IPS-18c (cell line): ENCODE measurements around the gene FBN1.

Experiments
- H3K4me3 ChIP-seq: 2 replicates; pipeline ENCODE4 v1.7.0; 2013; ENCODE audit warnings: low read depth, mild to moderate bottlenecking, low read length, moderate library complexity; ENCODE audit not compliant: insufficient read depth
- H3K9me3 ChIP-seq: one replicate; pipeline ENCODE4 v1.6.1; 2013; ENCODE audit warnings: mild to moderate bottlenecking, low read length, moderate library complexity; ENCODE audit not compliant: control insufficient read depth, insufficient read depth

Gene FBN1

GRCh38 chr15:48574187-48574586 is 71.3 kb downstream of the FBN1 start:
- Histone ChIP-seq H3K4me3 (no peak overlapping the region), H3K9me3 (no peaks in the 10 kb centered on the region)

DNA sequence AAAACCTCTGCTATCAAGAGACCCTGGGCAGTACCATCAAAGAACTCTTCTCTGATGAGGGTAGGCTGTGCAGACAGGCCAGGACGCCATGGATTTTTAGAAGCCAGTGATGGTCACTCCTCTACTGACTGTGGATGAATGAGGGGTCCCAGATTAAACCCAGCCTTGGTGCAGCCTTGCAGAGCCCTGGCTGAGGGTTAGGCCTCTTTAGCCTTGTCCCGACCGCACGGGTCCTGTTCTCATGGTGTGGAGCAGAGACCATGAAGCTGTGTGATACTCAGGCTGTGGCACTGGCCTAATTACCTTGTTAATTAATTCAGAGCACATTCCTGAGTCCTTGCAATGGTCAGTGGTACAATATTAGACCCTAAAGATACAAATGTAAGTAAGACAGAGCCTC is 71.7 kb downstream of the FBN1 start:
- H3K4me3 ChIP-seq, result no peak overlapping the region
- H3K9me3 ChIP-seq, result no peaks in the 10 kb centered on the region

- Histone ChIP-seq H3K9me3 (no peaks in the 10 kb centered on the region), H3K4me3 (no peak overlapping the region)
Measured at GRCh38 chr15:48572823-48573222, 72.7 kb downstream of the FBN1 start.

DNA sequence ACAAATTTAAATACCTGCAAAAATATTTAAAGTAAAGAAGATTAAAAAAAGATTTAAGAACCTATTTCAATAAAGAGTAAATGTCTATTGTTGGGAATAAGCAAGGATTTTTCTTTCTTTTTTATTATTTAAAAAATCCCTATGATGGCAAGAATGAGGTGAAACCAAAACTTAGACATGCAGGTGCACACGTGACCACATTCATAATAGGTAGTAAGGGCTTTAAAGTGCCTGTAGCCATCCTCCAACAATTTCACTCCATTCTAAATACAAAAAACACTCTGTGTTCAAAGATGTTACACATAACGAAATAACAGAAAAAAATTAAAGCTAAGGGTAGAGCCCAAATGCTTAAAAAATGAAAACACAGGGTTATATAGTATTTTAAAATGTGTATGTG is 74.0 kb downstream of the FBN1 start:
- Histone ChIP-seq H3K4me3 (no peak overlapping the region), H3K9me3 (no peaks in the 10 kb centered on the region)

DNA sequence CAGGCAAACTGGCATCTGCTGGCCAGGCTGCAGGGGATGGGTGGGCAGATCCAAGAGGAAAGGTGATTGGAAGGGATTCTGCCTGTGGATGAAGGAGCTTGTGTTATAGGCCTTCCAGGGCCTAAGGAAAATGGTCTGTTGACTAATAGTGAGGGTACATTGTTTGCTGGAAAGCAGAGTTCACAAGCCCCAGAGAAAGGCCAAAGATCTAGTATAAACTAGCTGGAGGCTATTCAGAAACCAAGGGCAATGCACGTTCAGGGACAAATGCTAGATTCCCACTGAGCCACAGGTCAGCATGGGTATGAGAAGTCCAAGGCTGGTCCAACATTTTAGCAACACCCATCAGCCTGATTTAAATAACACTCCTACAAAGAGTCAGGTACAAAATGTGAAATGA is 74.7 kb downstream of the FBN1 start:
- H3K9me3 ChIP-seq, result no peaks in the 10 kb centered on the region
- H3K4me3 ChIP-seq, result no peak overlapping the region

- H3K9me3 ChIP-seq, result no peaks in the 10 kb centered on the region
- H3K4me3 ChIP-seq, result no peak overlapping the region
Measured at GRCh38 chr15:48569591-48570302, 75.8 kb downstream of the FBN1 start.

- H3K9me3 ChIP-seq, result no peaks in the 10 kb centered on the region
- no peak overlapping the region for H3K4me3 ChIP-seq
Measured at GRCh38 chr15:48566668-48567067, 78.8 kb downstream of the FBN1 start.

DNA sequence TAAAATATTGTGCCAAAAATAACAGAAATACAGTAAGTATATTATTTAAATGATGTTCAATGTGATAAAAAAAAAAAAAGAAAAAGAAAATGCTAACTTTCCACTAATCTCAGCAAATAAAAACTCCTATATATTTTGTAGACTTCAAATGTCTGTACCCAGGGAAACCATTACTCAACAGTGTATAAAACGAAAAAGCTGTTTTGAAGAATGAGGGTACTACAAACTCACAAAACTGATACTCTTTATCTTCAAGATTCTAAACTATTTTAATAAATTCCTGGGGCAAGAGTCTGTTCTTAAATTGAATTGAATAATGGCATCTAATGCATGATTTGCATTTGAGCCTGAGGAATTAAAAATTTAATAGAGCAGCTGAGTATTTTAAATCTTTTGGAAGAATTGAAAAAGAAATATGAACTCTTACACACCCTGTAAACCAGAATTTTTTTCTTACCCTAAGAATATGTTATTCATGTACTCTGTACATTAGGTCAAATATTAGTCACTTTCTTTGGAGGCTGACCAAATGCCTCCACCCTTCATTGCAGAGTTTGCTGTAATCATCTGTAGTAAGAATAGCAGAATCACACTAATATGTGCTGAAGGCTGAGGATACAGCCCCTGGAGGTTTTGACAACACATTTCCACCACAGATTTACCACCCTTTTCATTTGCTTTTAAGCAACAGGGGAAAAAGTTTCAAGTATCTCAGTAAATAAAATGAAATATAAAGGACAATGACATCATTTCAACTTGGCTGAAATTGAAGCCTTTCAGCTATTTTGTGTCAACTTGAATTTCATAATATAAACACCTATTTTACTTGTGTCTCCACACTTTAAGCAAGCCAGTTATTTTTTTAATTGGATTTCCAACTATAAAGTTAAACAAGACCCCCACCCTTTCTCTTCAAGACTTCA is 79.7 kb downstream of the FBN1 start:
- H3K9me3 ChIP-seq, result no peaks in the 10 kb centered on the region
- no peak overlapping the region for H3K4me3 ChIP-seq

DNA sequence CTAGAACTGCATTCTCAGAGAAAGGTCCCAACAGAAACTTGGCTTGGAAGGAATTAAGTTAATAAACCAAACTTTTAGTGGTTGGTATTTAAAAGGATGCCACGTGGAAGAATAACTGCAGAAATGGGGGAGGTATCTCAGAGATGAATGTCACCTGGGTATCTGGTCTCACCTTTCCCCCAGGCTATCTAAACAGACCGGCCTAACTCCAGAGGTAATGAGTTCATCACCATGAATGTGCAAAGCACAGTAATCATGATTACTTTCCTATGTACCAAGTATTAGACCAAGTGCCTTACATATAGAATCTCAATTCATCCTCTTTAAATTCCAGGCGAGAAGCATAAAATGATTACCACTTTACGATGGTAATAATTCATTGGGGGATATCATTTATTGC is 80.8 kb downstream of the FBN1 start:
- Histone ChIP-seq H3K9me3 (no peaks in the 10 kb centered on the region), H3K4me3 (no peak overlapping the region)

DNA sequence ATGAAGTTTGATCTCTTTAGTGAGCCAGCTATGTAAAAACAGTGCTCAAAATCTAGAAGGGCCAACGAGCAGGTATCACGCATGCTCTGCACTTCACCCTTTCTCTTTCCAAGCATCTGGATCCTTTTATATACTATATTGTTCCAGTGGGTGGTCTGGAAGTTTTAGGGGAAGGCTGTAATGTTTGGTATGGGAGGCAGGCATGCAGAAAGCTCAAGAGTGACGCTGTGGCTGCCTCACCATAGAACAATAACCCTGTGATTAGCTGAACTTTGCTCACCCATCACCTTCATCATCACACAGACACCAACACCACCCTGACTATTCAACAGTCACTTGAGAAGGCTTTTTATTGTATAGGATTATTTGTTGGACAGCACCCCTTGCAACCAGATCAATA is 81.6 kb downstream of the FBN1 start:
- Histone ChIP-seq H3K9me3 (no peaks in the 10 kb centered on the region), H3K4me3 (no peak overlapping the region)

- no peak overlapping the region for H3K4me3 ChIP-seq
- no peaks in the 10 kb centered on the region for H3K9me3 ChIP-seq
Measured at GRCh38 chr15:48560321-48561051, 85.0 kb downstream of the FBN1 start.

DNA sequence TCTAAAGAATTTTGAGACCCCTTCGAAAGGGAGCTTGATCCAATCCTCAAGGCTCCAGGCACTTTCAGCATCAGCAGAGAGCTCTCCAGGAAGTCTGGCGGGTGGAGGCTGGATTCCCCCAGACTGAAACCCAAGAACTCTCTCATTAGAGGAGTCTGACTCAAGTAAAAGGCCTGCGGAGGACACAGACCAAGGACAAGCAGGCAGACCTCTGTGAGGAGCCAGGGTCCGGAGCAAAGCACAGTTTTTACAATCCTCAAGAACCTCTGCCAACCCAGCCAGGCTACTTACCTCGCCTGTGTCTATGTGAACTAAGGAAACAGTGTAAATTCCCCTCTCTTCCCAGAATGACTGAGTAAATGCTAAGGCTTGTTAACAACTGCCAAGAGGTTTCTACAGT is 86.2 kb downstream of the FBN1 start:
- Histone ChIP-seq H3K4me3 (no peak overlapping the region), H3K9me3 (no peaks in the 10 kb centered on the region)

DNA sequence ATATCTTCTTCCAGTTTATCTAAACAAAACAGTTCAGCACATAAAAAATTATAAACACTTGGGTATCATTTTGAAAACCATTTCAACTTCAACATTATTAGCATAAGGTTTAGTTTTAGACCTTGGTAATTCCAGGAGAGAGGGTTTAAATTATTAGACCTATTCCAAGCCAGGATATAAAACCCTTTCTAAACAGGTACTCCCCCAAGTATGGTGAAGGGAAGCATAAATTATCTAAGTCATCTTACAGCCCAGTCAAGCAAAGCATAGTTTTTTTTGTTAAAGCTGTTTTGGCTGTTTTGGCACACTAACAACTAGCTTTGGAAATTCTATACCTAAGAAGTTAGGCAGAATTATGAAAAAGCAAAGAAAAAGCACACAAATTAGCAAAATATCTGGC is 87.3 kb downstream of the FBN1 start:
- H3K9me3 ChIP-seq, result no peaks in the 10 kb centered on the region
- H3K4me3 ChIP-seq, result no peak overlapping the region

DNA sequence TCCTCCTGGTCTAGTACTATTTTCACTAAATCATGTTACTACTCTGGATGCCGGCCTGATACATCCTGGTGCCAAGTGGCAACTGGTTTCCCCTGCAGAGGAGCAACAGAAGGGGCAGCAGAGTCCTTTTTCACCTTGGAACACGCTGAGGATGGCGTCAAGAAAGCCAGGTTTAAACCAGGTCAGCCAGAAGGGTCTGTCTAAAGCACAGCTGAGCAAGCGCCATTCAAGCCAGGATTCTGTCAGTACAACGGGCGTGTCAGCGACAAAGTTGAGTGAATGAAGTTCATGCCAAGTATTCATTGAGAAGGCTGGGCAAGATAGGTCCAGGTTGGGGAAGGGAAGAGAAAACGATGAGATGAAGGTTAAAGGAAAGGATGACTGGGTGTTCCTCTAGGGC is 88.2 kb downstream of the FBN1 start:
- H3K4me3 ChIP-seq, result no peak overlapping the region
- no peaks in the 10 kb centered on the region for H3K9me3 ChIP-seq

DNA sequence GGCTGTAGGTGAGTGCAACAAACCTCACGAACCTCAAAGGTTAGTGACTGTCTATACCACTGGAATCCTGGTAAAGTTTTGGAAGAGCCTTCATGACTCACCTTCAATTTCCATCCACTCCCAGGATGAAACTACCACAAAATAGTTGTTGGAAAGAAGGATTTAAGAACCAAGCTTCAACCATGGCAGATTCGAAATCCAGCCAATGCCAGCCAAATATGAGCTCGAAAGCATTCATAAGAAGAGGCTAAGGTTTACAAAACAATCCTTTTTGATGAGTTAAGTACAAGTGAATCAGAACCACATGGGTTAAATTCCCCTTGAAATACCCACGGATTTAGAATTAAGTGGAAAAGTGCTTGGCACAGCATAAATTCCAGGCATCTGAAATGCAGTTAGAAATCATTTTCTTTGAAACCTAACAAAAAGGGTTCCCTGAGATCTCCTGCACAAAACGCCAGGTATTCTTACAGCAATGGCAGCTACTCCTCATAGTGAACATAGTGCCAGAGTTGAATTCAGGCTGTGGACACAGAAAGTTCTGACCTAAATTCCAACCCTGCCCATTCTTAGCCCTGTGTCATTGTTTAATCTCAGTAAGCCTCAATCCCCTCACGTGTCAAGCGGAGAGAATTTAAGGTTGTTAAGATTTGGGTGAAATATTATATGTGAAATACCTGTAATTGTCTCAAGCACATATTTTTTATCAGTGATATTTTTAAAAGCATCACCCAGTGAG is 89.2 kb downstream of the FBN1 start:
- H3K9me3 ChIP-seq, result no peaks in the 10 kb centered on the region
- H3K4me3 ChIP-seq, result no peak overlapping the region

DNA sequence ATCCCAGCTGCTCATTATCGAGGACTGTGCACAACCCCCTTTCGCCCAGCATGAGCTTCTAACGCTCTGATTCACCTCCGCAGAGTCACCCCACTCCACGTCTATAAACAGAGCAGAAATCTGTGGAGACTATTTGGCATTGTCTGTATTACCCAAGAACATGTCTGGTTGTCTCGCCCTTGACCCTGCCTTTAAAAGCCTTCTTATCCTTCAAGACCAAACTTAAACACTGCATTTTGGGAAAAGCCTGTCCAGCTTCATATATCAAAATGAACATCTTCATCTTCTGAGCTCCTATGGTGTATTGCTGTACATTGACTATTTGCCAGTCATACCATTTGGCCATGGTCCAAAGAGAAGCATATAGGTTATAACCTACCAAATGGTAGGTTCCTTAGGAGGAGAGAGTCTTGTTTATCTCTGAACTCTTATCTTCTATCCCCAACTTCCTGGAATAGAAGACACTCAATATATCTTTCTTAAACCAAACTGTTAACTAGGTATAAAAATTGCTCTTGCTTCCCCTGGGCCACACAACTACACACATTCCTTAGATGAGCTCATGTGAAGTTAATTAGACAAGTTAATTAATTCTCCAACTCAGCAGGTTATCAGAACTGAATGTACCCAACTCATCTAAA is 90.1 kb downstream of the FBN1 start:
- Histone ChIP-seq H3K4me3 (no peak overlapping the region), H3K9me3 (no peaks in the 10 kb centered on the region)

GRCh38 chr15:48554112-48554511 is 91.4 kb downstream of the FBN1 start:
- Histone ChIP-seq H3K9me3 (no peaks in the 10 kb centered on the region), H3K4me3 (no peak overlapping the region)
